ENCODE results near the gene CERCAM.

Gene CERCAM

GRCh38 chr9:128469070-128469469 is 48.4 kb downstream of the CERCAM start:
- DNase-seq = no peak

GRCh38 chr9:128470560-128470959 is 49.9 kb downstream of the CERCAM start:
- no peak for DNase-seq

GRCh38 chr9:128473104-128473503 is 52.4 kb downstream of the CERCAM start:
- DNase-seq = no peak

GRCh38 chr9:128475867-128476266 is 55.2 kb downstream of the CERCAM start:
- no peak for DNase-seq

- DNase-seq = no peak
These were observed 58.6 kb downstream of the CERCAM start for GRCh38 chr9:128479262-128479661.

GRCh38 chr9:128481561-128481960 is 60.9 kb downstream of the CERCAM start:
- no peak for DNase-seq

- no peak for DNase-seq
These were observed 61.5 kb downstream of the CERCAM start for GRCh38 chr9:128482186-128482585.

GRCh38 chr9:128484686-128485413 is 64.2 kb downstream of the CERCAM start:
- no peak for DNase-seq

- no peak for DNase-seq
These were observed 64.8 kb downstream of the CERCAM start for GRCh38 chr9:128485414-128485855.

GRCh38 chr9:128486201-128486600 is 65.5 kb downstream of the CERCAM start:
- no peak for DNase-seq

All from NCI-H1436 (cell line).